ENCODE data around the gene EEPD1. TPM values are rescaled to one million over a fixed set of nuclear protein-coding genes. Genes with fewer than 3 reads are reported as not detected.
A peak's percentile ranks its signal among the peaks of the same experiment; 100 is the strongest.
"Not testable (repeated sequence)": the region's sequence is repeated elsewhere in the genome, so short reads cannot be mapped to it uniquely, and the experiment has no call there.

EEPD1 gene
- 27.8 TPM for total RNA-seq

DNA sequence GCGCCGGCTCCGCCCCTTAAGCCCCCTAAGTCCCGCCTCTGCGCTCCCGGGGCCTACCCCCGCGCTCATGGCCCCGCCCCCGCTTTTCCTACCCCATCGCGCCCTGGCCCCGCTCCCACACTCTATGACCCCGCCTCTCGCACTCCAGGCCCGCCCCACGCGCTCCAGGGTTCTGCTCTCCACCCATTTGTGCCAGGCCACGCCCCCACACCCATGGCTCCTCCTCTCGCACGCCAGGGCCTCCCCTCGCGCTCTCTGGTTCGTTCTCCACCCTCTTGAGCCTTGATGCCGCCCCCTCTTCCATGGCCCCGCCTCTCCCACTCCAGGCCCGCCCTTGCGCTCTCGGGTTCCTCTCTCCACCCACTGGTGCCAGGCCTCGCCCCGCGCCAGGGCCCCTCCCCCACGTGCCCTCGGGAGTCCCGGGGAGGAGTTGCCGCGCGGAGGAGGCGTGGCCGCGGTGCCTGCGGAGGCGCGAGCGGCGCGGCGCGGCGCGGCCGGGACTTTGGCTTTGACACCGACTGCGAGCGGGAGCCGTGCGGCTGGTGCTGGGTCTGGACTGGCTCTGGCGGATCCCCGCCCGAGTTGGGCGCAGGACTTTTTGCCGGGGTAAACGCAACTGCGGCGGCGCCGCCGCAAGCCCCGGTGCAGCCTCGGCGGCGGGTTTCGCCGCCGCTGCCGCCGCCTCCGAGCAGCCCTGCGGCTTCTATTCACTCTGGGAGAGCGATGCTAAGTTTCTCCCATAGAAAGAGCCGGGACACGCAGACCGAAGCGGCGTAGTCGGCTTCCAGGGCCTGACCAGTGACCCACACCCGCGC is at the start of gene EEPD1:
EEPD1 (plus strand) TSS at position 499 of the 815 bp plus-strand sequence. CDS start 1,071 bp downstream, outside the sequence.
- DNase-seq: peak; percentile 100

DNA sequence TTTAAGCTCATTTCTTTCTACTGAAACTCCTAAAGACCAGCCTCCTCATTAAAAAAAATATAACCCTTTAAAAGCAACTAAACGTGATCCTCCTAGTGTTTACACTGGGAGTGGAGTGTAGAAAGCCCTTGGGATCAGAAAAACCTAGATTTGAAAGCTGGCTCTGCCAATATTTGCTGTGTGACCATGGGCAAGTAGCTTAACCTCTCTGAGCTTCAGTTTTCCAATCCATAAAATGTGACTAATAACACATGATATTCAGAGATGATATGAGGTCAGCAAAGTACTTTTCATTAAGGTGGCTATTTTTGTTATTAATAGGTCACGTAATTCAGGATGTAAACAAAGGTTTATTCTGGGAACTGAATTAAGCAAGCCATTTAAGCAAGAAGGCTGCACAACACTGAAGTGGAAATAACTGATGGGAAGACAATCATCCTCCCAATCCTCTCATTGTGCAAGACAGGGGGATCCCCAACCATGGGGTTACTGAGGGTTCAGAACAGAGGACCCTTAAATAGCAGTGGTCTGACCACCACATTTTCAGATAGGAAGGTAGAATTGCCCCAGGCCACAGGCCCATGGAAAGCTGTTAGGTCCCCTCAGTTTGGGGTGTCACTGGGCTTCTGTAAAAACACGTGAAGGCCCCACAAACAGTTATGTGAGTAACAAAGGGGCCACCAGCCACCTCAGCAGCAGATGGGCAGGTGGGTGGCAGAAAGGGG is 49.1 kb upstream of the EEPD1 start:
- DNase-seq: no peak

DNA sequence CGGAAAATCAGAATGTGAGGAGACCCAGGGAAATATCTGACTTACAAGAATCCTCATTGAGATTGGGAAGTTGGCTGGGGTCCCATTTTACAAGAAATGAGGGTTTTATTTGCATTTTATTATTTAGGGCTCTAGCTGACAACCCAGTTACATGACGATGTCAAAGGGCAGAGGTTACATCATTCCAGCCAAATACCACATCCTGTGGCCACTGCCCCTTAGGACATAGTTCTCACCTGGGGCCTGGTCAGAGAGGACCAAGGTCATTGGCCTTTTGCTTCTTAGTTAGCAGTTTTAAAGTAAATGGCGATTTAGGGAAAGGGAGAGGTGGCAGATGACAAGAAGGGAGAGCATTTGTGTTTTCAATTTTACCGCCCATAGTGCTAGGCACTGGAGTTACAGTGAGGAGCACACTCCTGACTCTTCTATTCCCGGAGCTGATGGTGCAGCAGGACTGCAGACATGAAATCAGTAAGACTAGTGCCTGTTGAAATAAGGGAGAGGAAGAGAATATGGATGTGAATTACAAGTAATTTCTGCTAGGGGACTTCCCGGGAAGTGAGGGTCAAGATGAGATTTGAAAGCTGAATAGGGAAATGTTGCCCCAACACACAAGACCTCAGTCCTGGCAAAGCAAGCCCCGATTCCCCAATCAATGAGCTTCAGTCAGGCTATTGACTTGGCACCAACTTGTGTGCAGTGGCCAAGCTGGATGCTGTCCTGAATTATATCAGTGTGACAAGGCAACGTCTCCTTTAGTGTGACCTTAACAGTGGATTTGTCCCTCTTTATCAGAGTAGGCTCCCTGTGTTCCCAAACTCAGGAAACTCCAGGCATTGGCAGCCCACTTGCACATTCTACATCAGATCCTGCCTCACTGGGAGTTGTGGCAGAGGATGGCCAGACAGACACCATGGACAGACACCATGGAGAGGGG is 45.8 kb upstream of the EEPD1 start:
- DNase-seq: not testable (repeated sequence)

DNA sequence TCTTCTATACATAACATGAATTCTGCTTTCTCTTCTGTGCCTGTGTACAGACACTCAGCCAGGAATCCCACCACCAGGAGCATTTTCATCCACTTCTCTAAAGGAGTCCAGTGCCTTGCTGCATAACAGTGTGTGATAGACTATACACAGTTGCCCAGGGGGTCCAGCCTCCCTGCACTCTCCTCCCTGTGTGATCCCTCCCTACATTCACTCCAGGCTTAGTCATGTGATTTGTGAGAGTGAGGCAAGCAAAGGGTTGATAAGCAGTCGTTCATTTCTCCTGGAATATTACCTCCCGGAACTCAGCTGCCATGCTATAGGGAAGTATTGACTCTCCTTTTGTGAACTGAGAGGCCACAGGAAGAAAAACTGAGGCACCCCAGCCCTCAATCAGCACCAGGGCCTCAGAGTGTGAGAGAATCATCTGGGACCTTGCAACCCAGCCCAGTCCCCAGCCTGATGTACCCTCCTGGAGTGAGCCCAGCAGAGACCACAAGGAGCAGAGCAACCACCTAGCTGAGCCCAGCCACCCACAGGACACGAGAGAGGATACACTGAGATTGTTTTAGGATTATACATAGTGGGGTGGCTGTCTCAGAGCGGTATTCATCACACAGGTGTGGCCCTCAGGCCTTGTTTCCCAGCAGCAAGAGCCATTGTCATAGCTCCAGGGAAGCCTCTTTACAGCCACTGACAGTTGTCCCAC is 45.0 kb upstream of the EEPD1 start:
- no peak for DNase-seq

DNA sequence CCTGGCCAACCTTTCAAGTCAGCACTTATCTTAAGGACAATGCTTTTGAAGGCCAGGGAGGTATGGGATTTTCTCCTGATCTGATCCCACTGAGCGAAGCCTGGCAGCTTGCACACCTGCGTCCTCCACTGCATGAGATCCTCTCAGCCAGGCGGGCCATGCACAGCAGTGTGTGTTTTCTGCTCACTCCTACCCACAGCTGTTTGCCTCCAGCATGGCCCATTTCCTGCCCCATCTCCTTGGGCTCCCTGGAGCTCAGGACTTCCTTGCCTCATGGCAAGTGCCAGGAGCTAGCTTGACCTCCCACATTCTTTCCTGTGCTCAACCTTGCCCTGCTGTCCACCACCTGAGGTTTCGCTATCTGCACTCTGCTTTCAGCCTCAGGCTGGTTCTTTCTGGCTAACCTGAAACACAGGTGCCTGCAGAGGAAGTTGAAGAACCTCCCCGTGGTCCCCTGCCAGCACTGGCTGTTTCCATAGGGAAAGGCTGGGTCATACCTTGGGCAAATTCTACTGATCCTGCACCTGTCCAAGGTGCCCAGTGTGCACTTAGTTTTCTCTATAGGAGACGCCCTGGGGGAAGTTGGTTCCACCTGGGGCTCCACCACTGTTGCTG is 43.9 kb upstream of the EEPD1 start:
- no peak for DNase-seq

DNA sequence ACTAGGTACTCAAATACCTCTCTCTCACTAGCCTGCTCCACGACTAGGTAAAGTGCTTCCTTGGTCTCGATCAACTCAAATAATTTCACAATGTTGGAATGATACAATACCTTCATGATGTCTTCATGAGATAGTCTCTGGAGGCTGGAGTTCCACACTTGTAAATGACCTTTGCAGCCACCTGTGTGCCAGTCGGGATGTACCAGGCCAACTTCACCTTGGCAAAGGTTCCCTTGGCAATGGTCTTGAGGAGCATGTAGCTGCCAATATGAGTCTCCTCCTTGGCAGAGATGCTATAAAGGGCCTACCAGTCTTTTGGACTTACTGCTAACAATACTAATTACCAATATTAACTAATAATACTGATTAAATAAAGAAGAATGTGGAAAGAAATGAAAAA is 42.5 kb upstream of the EEPD1 start:
- DNase-seq: no peak

DNA sequence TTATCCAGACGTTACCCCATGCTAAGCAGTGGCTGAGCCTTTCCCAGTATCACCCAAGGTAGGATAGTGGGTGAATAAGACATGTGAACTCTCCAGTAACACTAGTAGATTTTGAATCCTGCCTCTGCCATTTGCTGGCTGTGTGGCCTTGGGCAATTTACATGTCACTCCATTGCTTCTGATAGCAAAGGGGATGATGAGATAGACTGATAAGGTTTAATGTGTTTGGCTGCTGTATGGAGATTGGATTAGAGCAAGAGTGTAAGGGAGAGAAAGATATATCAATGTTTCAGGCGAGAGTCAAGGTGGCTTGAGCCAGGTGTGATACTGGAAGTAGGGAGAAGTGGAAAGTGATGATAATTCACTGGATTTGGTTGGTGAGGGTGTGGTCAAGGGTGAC is 40.1 kb upstream of the EEPD1 start:
- no peak for DNase-seq

DNA sequence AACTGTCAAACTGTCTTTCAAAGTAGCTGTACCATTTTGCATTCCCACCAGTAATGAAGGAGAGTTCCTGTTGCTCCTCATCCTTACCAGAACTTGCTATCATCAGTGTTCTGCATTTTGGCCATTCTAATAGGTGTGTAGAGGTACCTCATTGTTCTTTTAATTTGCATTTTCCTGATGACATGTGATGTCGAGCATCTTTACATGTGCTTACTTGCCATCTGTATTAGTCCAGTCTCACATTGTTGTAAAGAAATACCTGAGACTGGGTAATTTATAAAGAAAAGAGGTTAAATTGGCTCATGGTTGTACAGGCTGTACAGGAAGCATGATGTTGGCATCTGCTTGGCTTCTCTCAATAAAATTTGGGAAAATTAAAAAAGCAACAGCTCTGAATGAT is 38.7 kb upstream of the EEPD1 start:
- no peak for DNase-seq

DNA sequence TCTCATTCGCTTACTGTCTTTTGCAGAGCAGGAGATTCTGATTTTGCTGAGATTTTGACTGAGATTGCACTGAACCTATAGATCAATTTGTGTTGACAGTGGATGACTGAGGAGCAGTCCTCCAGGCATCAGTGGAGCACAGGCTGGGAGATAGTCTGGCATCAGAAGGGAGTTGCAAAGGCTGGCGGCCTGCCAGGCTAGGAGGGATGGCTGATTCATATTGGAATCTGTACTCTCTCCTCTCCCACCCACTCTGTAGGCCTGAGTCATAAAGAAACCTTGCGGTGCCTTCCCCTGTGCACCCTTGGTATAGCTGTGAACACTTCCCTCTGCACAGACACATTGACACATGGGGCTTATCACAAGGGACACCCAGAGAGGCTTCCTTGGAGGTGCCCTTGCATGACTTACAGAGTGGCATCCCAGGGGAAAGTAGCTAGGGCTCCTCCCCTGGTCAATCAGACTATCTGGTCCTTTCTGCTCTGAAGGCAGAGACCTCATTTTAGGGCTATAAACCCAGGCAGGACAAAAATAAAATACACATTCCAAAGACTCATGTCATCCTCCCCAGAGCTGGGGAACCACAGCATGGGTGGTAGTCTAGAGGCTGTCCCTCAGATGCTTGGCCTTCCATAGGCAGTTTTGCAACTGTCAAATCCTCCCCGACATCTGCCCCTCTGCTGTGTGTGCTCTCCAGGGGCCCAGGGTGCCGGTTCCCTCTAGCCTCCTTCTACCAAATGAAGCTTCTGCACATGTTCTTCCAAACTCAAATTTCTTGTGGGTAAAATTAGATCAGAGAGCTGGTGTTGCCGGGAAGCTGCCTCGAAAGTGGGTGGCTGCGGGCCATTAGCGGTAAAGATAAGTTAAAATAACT is 37.4 kb upstream of the EEPD1 start:
- peak; percentile 82 for DNase-seq

DNA sequence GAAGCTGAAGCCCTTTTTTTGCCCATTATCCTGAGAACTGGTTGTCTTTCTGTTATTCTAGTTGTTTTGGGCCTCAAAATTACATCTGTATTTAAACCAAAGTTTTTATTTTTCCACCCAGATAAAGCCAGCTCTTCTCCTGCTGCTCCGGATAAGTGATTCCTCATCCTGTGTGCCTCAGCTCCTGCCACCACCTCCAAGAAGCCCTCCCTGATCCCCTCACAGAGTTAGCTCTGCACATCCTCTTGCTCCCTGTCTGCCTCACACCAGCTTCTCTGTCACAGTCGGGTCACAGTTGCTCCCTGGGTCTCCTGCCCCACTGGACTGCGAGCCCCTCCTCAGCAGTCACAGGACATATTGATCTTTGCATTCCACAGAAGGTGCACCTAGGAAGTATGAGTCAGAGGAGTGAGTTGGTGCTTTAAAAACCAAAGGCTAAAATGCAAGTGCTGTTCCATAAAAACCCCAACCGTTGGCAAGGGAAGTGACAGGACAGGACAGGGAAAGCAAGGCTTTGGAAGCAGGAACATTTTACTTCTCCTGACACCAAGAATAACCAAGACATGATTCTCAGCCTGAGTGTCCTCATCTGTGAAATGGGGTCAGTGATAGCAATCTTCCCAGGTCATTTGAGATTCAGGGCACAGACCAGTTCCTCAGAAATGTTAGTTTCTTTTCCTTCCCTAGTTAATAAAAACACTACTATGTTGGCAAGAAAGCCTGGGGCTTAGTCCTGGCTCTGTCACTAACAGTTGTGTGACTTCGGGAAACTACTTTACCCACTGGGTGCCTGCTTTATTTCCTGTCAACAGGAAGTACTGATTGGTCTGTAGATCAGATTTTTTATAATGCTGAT is 36.5 kb upstream of the EEPD1 start:
- no peak for DNase-seq

DNA sequence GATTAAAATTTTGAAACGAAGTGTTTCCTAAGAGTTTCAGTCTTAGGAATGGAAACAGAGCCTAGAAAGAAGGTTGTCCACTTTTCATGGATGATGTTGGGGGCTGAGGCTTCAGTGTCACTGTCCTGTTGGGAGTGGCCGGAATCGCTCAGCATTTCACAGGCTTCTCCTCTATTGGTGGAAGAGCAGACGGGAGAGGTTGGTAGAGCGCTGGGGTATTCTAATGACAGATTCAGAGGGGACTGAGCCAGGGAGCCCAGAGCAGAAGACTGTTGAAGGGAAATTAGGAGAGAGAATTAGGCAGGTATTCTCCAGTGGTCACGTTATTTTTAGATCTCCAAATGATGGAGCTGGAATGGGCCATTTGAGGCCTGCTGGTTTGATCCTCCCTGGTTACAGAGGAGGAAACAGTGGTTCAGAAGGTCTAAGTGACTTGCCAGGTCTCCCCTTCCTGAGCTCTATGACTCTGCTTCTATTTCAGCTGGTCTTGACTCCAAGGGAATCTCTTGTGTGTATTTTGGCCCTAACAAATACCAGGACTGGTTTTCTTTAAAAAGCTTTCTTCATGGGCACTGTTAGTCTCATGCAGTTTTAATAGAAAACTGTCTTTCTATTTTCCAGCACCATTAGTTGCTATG is 35.7 kb upstream of the EEPD1 start:
- DNase-seq: no peak

DNA sequence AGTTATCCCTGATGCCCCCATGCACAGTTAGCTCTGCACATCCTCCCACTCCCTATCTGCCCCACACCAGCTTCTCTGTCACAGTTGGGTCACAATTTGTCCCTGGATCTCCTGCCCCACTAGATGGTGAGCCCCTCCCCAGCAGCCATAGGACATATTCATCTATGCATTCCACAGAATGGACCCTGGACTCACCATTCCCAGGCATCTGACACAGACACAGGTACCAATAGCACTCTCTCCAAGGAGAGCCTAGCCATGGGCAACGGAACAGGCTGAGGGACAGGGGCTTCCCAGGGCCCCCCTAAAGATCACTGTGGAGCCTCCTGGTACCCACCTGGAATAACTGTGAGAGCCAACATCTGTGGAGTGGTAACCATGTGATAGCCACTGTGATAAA is 34.7 kb upstream of the EEPD1 start:
- DNase-seq: no peak

DNA sequence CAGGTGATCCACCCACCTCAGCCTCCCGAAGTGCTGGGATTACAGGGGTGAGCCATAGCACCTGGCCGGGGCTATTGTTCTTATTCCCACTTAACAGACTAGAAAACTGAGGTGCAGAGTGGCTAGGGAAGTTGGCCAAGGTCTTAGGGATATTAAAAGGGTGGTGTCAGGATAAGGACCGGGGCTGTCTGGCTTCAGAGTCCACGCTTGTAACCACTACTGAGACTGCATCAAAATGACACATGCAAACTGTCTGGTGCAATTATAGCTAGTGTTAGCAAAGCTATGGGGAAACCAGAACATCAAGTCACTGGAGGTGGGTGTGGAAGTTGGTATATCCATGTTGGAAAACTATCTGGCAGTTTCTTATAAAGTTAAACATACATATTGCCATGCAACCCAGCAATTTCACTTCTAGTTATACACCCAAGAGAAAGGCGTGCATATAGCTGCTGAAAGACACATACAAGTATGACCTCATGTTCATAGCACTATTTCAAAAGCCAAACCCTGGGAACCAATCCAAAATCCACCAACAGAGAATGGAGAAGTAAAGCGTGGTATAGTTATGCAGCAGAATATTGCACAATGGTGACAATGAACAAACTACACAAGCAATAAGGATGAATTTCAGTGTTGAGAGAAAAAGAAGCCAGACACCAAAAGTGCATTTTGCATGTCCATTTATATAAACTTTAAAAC is 33.9 kb upstream of the EEPD1 start:
- DNase-seq: no peak

DNA sequence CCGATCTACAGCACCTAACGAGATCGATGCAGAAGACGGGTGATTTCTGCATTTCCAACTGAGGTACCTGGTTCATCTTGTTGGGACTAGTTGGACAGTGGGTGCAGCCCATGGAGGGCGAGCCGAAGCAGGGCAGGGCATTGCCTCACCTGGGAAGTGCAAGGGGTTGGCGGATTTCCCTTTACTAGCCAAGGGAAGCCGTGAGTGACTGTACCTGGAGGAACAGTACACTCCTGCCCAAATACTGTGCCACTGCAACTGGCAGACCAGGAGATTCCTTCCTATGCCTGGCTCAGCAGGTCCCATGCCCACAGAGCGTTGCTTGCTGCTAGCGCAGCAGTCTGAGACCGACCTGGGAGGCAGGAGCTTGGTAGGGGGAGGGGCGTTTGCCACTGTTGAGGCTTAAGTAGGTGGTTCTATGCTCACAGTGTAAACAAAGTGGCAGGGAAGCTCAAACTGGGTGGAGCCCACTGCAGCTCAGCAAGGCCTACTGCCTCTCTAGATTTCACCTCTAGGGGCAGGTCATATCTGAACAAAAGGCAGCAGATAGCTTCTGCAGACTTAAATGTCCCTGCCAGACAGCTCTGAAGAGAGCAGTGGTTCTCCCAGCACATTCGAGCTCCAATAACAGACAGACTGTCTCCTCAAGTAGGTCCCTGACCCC is 32.9 kb upstream of the EEPD1 start:
- not testable (repeated sequence) for DNase-seq

DNA sequence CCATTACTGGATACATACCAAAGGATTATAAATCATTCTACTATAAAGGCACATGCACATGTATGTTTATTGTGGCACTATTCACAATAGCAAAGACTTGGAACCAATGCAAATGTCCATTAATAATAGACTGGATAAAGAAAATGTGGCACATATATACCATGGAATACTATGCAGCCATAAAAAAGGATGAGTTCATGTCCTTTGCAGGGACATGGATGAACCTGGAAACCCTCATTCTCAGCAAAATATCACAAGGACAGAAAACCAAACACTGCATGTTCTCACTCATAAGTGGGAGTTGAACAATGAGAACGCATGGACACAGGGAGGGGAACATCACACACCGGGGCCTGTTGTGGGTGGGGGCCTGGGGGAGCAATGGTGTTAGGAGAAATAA is 27.4 kb upstream of the EEPD1 start:
- not testable (repeated sequence) for DNase-seq

DNA sequence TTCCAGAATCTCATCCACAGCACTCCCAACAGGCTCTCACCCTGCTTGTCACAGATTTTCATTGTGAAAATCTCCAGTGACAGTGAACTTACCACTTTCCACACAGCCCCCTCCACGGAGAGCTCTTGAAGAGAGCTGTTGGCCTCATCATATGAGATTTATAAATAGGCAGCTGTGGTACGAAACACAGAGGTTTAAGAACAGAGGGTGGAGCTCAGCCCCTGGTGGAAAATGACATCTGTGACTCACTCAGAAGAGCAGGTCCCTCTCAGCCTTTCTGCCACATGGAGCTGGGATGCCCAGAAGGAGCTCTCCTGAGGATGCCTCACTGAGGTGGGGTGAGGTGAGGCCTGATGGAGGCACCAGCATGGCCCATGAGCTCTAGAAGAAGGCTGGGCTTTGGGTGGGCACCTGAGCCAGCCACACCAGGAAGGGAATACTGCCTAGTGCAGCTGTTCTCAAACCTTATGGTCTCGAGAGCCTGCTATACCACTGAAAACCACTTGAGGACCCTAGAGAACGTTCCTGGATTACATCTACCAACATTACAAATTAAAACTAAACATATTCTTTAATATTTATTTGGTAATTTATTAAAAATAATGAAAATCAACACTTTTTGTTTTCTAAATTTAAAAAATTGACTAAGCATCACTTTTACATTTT is 25.8 kb upstream of the EEPD1 start:
- DNase-seq: no peak

DNA sequence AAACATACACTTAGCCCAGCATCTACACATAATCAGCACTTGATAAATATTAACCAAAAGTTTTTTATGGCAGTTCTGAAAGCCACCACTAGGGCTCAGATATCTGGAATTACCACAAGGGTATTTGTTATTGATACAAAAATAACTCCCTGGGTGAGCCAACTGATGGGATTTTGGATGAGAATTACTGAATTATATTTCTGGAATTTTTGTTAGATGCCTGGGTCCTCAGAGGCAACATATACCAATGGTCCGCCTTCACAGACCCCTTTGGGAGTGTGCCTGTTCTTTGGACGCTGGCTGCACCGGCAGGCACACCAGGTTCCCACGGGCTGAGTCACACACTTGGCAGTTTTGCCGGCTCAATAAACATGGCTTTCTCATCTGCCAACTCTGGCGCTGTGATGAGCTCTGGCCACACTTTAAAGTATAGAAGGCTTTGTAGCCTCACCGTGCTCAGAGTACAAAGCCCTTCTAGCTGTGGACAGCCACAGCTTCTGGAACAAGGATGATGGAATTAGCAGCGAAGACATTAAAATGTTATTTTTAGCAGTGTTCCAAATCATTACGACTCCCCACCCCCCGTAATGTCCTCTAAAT is 24.5 kb upstream of the EEPD1 start:
- DNase-seq: peak; percentile 80
